HepG2 (cell line): Measurements from ENCODE around the gene PRELID1. TPM values are rescaled to one million over a fixed set of nuclear protein-coding genes. Genes with fewer than 3 reads are reported as not detected.

Experiments
- ARID4A ChIP-seq: sonication (generic); formaldehyde crosslinking; IDR thresholded peaks from 2 replicates; pipeline ENCODE4 v1.5.0; 2020; ENCODE audit warnings: mild to moderate bottlenecking, missing genetic modification reagents, borderline replicate concordance
- CBX2 ChIP-seq, 2 experiments: fragments of 200-600 bp in 1 of 2; sonication (generic); formaldehyde crosslinking in 1 of 2; IDR thresholded peaks; 2 replicates each; pipeline versions ENCODE4 v1.7.0 to v1.8.1; 2018 to 2022; ENCODE audit warnings: low read depth in 2 of 2, low read length in 1 of 2, mild to moderate bottlenecking in 1 of 2, missing genetic modification reagents in 1 of 2
- ELF4 ChIP-seq: sonication (generic); formaldehyde crosslinking; IDR thresholded peaks from 2 replicates; pipeline ENCODE4 v1.5.0; 2020; ENCODE audit warnings: missing genetic modification reagents, mild to moderate bottlenecking, moderate library complexity, borderline replicate concordance
- ESRRA ChIP-seq: sonication (generic); formaldehyde crosslinking; IDR thresholded peaks from 2 replicates; pipeline ENCODE4 v1.5.1; 2020; ENCODE audit warnings: mild to moderate bottlenecking, low read depth, missing genetic modification reagents
- FOSL2 ChIP-seq: sonication (generic); formaldehyde crosslinking; IDR thresholded peaks from 2 replicates; pipeline ENCODE4 v1.4.0; 2020; ENCODE audit warnings: missing genetic modification reagents
- FOXA3 ChIP-seq: IDR thresholded peaks from 2 replicates; pipeline ENCODE4 v1.6.1; 2016; ENCODE audit warnings: missing genetic modification reagents, missing compliant biosample characterization
- FOXK1 ChIP-seq: sonication (generic); formaldehyde crosslinking; IDR thresholded peaks from 2 replicates; pipeline ENCODE4 v1.4.0; 2020; ENCODE audit warnings: low read depth, missing genetic modification reagents, borderline replicate concordance
- FOXP4 ChIP-seq: sonication (generic); formaldehyde crosslinking; IDR thresholded peaks from 2 replicates; pipeline ENCODE4 v1.4.0; 2020; ENCODE audit warnings: missing genetic modification reagents
- GMEB1 ChIP-seq: sonication (generic); formaldehyde crosslinking; IDR thresholded peaks from 2 replicates; pipeline ENCODE4 v1.5.1; 2020; ENCODE audit warnings: missing genetic modification reagents, mild to moderate bottlenecking, borderline replicate concordance
- NCOR1 ChIP-seq: fragments of 200-600 bp; sonication (generic); IDR thresholded peaks from 2 replicates; pipeline ENCODE4 v1.7.0; 2017; ENCODE audit warnings: antibody characterized with exemption, low read length, borderline replicate concordance
- PHF21A ChIP-seq: sonication (generic); formaldehyde crosslinking; IDR thresholded peaks from 2 replicates; pipeline ENCODE4 v1.5.0; 2020; ENCODE audit warnings: mild to moderate bottlenecking, missing genetic modification reagents
- POLR2A ChIP-seq, 2 experiments: IDR thresholded peaks; 2 replicates each; pipeline ENCODE4 v1.6.1; 2011; ENCODE audit warnings: low read depth in 2 of 2, low read length in 2 of 2, mild to moderate bottlenecking in 1 of 2, moderate library complexity in 1 of 2; ENCODE audit not compliant: insufficient read depth in 1 of 2
- ZGPAT ChIP-seq: IDR thresholded peaks from 2 replicates; pipeline ENCODE4 v1.6.1; 2016; ENCODE audit warnings: mild to moderate bottlenecking
- ZNF432 ChIP-seq: sonication (generic); formaldehyde crosslinking; IDR thresholded peaks from 2 replicates; pipeline ENCODE4 v1.5.0; 2020; ENCODE audit warnings: missing genetic modification reagents, mild to moderate bottlenecking, borderline replicate concordance
- ZNF547 ChIP-seq: sonication (generic); formaldehyde crosslinking; IDR thresholded peaks from 2 replicates; pipeline ENCODE4 v1.5.1; 2020; ENCODE audit warnings: mild to moderate bottlenecking, missing genetic modification reagents
- ZNF615 ChIP-seq: sonication (generic); formaldehyde crosslinking; IDR thresholded peaks from 2 replicates; pipeline ENCODE4 v1.5.0; 2020; ENCODE audit warnings: mild to moderate bottlenecking, missing genetic modification reagents, borderline replicate concordance
- ZSCAN20 ChIP-seq: sonication (generic); formaldehyde crosslinking; IDR thresholded peaks from 2 replicates; pipeline ENCODE4 v1.4.0; 2020; ENCODE audit warnings: missing genetic modification reagents, mild to moderate bottlenecking, borderline replicate concordance
- ZSCAN29 ChIP-seq: sonication (generic); formaldehyde crosslinking; conservative IDR thresholded peaks from 2 replicates; pipeline ENCODE4 v1.4.0; 2020; ENCODE audit warnings: mild to moderate bottlenecking, missing genetic modification reagents
- polyA plus RNA-seq, 8 experiments: library from polyadenylated mRNA; depleted of rRNA in 3 of 8; stranded (reverse) in 7 of 8; unstranded in 1 of 8; fragments of >200 nt; fragmentation: Illumina TruSeq in 4 of 8; extraction: Trizol in 4 of 8; gene quantifications; 2 replicates each; pipeline versions ENCODE4 v1.2.1 to v1.2.3, GENCODE V29; 2011 to 2016; ENCODE audit warnings: low read depth in 4 of 8, missing spikeins in 1 of 8, mixed read lengths in 1 of 8; ENCODE audit not compliant: insufficient read depth in 1 of 8
- total RNA-seq, 5 experiments: library from RNA; depleted of rRNA; stranded (reverse); fragments of >200 nt; fragmentation: Illumina TruSeq; extraction: Trizol; gene quantifications; 2 replicates each; pipeline ENCODE4 v1.2.3, GENCODE V29; 2016; ENCODE audit warnings: low read depth in 1 of 5

The PRELID1 gene
- total and polyA plus RNA-seq, 2 of the 13 experiments (the other 11 are each of a cell fraction or from before 2014, with no cell fraction given): 250 to 271 TPM

GRCh38 chr5:177325868-177326381 lies 22.3 kb downstream of the PRELID1 start (continued):
- TF ChIP-seq ARID4A (CRISPR knock-in tag) (peak; percentile 44; the same call in 1 of the 2 replicates), FOXK1 (CRISPR knock-in tag) (0 out of 2 replicates have a peak, but pooled peaks have one; percentile 7), ZNF432 (CRISPR knock-in tag) (no peak), NCOR1 (peak; percentile 84), ELF4 (CRISPR knock-in tag) (no peak), FOXP4 (CRISPR knock-in tag) (0 out of 2 replicates have a peak, but pooled peaks have one; percentile 29), ZNF547 (no peak), CBX2 (IDR thresholded peaks at IDR 0.05; ENCODE audit: low read depth, low read length) (no peak), CBX2 (CRISPR knock-in tag; IDR thresholded peaks at IDR 0.05; ENCODE audit: low read depth) (no peak), GMEB1 (CRISPR knock-in tag) (0 out of 2 replicates have a peak, but pooled peaks have one; percentile 17), ZSCAN29 (CRISPR knock-in tag) (no peak), ZSCAN20 (no peak), ZNF615 (no peak), ESRRA (CRISPR knock-in tag) (peak; percentile 46; the same call in 1 of the 2 replicates), FOSL2 (CRISPR knock-in tag) (peak; percentile 88), FOXA3 (CRISPR knock-in tag) (peak; percentile 45; the same call in 1 of the 2 replicates), PHF21A (CRISPR knock-in tag) (peak; percentile 26; the same call in 1 of the 2 replicates), ZGPAT (CRISPR knock-in tag) (0 out of 2 replicates have a peak, but pooled peaks have one; percentile 33), POLR2A (IDR thresholded peaks at IDR 0.05; ENCODE audit: insufficient read depth in 1 of 2, low read depth in 2 of 2, low read length in 2 of 2) (no peak)
